ENCODE results near the gene RBMS1. TPM values are rescaled to one million over a fixed set of nuclear protein-coding genes. Genes with fewer than 3 reads are reported as not detected.
A peak's percentile ranks its signal among the peaks of the same experiment; 100 is the strongest.

Gene RBMS1
- total and polyA plus RNA-seq, 2 experiments from 2014 or later = 55.5 to 94.8 TPM

DNA sequence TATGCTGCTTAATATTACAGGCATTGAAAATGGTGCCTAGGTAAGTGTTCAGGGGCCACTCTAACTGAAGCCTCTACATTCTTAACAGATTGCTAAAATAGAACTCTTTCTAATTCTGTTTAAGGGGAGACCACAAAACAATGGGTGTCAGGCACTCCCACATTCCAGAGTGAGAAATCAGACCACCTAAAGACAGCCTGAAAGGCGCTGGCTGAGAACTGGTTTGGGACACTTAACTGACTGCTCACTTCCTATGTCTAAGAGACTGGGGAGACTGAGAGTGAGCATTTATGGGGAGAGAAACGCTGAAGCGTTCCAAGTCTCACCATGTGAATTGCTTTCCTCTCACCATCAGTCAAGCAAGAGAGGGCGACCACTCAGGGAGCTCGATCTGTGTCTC lies 184.7 kb downstream of the RBMS1 start (continued):
- TF ChIP-seq, protein P1, sequence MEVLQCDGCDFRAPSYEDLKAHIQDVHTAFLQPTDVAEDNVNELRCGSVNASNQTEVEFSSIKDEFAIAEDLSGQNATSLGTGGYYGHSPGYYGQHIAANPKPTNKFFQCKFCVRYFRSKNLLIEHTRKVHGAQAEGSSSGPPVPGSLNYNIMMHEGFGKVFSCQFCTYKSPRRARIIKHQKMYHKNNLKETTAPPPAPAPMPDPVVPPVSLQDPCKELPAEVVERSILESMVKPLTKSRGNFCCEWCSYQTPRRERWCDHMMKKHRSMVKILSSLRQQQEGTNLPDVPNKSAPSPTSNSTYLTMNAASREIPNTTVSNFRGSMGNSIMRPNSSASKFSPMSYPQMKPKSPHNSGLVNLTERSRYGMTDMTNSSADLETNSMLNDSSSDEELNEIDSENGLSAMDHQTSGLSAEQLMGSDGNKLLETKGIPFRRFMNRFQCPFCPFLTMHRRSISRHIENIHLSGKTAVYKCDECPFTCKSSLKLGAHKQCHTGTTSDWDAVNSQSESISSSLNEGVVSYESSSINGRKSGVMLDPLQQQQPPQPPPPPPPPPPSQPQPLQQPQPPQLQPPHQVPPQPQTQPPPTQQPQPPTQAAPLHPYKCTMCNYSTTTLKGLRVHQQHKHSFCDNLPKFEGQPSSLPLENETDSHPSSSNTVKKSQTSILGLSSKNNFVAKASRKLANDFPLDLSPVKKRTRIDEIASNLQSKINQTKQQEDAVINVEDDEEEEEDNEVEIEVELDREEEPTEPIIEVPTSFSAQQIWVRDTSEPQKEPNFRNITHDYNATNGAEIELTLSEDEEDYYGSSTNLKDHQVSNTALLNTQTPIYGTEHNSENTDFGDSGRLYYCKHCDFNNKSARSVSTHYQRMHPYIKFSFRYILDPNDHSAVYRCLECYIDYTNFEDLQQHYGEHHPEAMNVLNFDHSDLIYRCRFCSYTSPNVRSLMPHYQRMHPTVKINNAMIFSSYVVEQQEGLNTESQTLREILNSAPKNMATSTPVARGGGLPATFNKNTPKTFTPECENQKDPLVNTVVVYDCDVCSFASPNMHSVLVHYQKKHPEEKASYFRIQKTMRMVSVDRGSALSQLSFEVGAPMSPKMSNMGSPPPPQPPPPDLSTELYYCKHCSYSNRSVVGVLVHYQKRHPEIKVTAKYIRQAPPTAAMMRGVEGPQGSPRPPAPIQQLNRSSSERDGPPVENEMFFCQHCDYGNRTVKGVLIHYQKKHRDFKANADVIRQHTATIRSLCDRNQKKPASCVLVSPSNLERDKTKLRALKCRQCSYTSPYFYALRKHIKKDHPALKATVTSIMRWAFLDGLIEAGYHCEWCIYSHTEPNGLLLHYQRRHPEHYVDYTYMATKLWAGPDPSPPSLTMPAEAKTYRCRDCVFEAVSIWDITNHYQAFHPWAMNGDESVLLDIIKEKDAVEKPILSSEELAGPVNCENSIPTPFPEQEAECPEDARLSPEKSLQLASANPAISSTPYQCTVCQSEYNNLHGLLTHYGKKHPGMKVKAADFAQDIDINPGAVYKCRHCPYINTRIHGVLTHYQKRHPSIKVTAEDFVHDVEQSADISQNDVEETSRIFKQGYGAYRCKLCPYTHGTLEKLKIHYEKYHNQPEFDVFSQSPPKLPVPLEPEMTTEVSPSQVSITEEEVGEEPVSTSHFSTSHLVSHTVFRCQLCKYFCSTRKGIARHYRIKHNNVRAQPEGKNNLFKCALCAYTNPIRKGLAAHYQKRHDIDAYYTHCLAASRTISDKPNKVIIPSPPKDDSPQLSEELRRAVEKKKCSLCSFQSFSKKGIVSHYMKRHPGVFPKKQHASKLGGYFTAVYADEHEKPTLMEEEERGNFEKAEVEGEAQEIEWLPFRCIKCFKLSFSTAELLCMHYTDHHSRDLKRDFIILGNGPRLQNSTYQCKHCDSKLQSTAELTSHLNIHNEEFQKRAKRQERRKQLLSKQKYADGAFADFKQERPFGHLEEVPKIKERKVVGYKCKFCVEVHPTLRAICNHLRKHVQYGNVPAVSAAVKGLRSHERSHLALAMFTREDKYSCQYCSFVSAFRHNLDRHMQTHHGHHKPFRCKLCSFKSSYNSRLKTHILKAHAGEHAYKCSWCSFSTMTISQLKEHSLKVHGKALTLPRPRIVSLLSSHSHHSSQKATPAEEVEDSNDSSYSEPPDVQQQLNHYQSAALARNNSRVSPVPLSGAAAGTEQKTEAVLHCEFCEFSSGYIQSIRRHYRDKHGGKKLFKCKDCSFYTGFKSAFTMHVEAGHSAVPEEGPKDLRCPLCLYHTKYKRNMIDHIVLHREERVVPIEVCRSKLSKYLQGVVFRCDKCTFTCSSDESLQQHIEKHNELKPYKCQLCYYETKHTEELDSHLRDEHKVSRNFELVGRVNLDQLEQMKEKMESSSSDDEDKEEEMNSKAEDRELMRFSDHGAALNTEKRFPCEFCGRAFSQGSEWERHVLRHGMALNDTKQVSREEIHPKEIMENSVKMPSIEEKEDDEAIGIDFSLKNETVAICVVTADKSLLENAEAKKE (CRISPR knock-in tag; IDR thresholded peaks at IDR 0.05) = no peak
- no peak for TF ChIP-seq EZH2 (IDR thresholded peaks at IDR 0.05; ENCODE audit: low read depth, unreplicated experiment)
- no peak for TF ChIP-seq ZNF114 (CRISPR knock-in tag; IDR thresholded peaks at IDR 0.05)
- TF ChIP-seq JUNB (IDR thresholded peaks at IDR 0.05; ENCODE audit: unreplicated experiment) = no peak
- no peak for TF ChIP-seq CREB1 (CRISPR knock-in tag; IDR thresholded peaks at IDR 0.05; ENCODE audit: low read depth)

DNA sequence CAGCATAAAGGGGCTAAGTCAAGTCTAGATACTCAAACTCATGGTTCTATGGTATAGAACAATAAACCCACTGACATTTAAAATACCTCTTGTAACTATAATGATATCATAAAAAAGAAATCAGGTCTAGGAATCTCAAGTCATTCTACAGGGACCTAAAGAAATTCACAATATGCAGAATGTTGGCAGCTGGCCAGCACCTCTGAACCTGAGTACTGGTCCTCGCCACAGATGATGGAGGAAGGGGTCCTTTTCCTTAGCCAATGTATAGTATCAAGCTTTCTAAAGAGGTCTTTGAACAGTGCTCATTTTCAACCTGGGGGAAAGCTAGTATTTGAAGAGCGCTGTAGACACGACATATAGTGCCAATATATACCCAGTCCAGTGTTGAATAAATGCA lies 185.1 kb downstream of the RBMS1 start:
- Mint-ChIP-seq H3K27me3 (ENCODE audit: insufficient read depth, low read depth, poor library complexity) (peaks cover 3% of the 10 kb centered on the region), H3K9me3 (no peaks in the 10 kb centered on the region), H3K27ac (no peak overlapping the region), H3K36me3 (ENCODE audit: low read depth) (no peaks in the 10 kb centered on the region; the same call in 2 of the 3 replicates), H3K4me1 (peaks cover 17% of the 10 kb centered on the region), H3K4me3 (no peak overlapping the region)
- peaks cover 22% of the 10 kb centered on the region for H3K4me1 ChIP-seq (ENCODE audit: insufficient read depth)
- H4K20me1 ChIP-seq (replicated peaks; ENCODE audit: insufficient read depth) = peaks cover 10% of the 10 kb centered on the region
- H3F3A ChIP-seq (replicated peaks; ENCODE audit: low read depth) = no peaks in the 10 kb centered on the region
- H3K9me2 ChIP-seq (ENCODE audit: insufficient read depth) = no peaks in the 10 kb centered on the region
- H3K36me3 ChIP-seq (ENCODE audit: insufficient read depth) = peaks cover 6% of the 10 kb centered on the region; the same call in 1 of the 2 replicates
- H3K4me3 ChIP-seq = no peak overlapping the region
- ATAC-seq (no peak), DNase-seq (ENCODE audit: low spot score) (no peak)
- H3K79me2 ChIP-seq (replicated peaks; ENCODE audit: insufficient read depth) = no peaks in the 10 kb centered on the region; the same call in 1 of the 2 replicates
- H3K27me3 ChIP-seq (ENCODE audit: insufficient read depth) = no peaks in the 10 kb centered on the region
- H2AFZ ChIP-seq = no peak overlapping the region
- peak overlapping the region; percentile 60; the same call in 1 of the 2 replicates for H3K4me2 ChIP-seq
- H3K27ac ChIP-seq (ENCODE audit: low read depth) = no peak overlapping the region
- TF ChIP-seq NANOG (IDR thresholded peaks at IDR 0.05; ENCODE audit: borderline replicate concordance) (no peak), EZH2phosphoT487 (IDR thresholded peaks at IDR 0.05; ENCODE audit: unreplicated experiment) (no peak), EZH2 (IDR thresholded peaks at IDR 0.05; ENCODE audit: low read depth, unreplicated experiment) (no peak)
- TF ChIP-seq, protein P1 (CRISPR knock-in tag; IDR thresholded peaks at IDR 0.05) = no peak

Measured in GM23338 (cell line).